GM12878 (cell line): ENCODE data around the gene RAPGEF1.

Experiments
- CTCF ChIP-seq, 3 experiments: IDR thresholded peaks in 2 of 3; conservative IDR thresholded peaks in 1 of 3; 2 replicates each; pipeline ENCODE4 v1.5.1; 2011; ENCODE audit warnings: low read depth in 3 of 3, low read length in 3 of 3, mild to moderate bottlenecking in 3 of 3, control low read depth in 2 of 3, moderate library complexity in 2 of 3, inconsistent platforms in 1 of 3, mixed read lengths in 1 of 3; ENCODE audit not compliant: control insufficient read depth in 2 of 3, insufficient read depth in 1 of 3; ENCODE audit errors: extremely low read depth in 1 of 3
- CUX1 ChIP-seq: IDR thresholded peaks from 2 replicates; pipeline ENCODE4 v1.6.1; 2012; ENCODE audit warnings: improper control_type of control experiment, low read depth, low read length; ENCODE audit not compliant: insufficient replicate concordance
- FOS ChIP-seq: IDR thresholded peaks from 3 replicates; pipeline ENCODE4 v1.6.1; 2011; ENCODE audit warnings: borderline replicate concordance; ENCODE audit not compliant: insufficient read length; ENCODE audit errors: extremely low read depth
- JUND ChIP-seq: IDR thresholded peaks from 2 replicates; pipeline ENCODE4 v1.6.1; 2012; ENCODE audit warnings: low read depth, mild to moderate bottlenecking, low read length, improper control_type of control experiment, moderate library complexity
- MAX ChIP-seq: IDR thresholded peaks from 2 replicates; pipeline ENCODE4 v1.6.1; 2012; ENCODE audit warnings: low read depth, low read length, improper control_type of control experiment
- MEF2A ChIP-seq: IDR thresholded peaks from 2 replicates; pipeline ENCODE4 v1.6.1; 2011; ENCODE audit warnings: low read depth, mild to moderate bottlenecking, low read length, moderate library complexity; ENCODE audit not compliant: insufficient read depth
- NFXL1 ChIP-seq: fragments of 450-650 bp; IDR thresholded peaks from 2 replicates; pipeline ENCODE4 v1.6.1; 2017; ENCODE audit warnings: antibody characterized with exemption, mild to moderate bottlenecking, borderline replicate concordance
- NR2C2 ChIP-seq: IDR thresholded peaks from 2 replicates; pipeline ENCODE4 v1.6.1; 2011; ENCODE audit warnings: borderline replicate concordance, low read depth; ENCODE audit not compliant: control insufficient read depth, insufficient read length
- POLR2A ChIP-seq: IDR thresholded peaks from 2 replicates; pipeline ENCODE4 v1.6.1; 2011; ENCODE audit warnings: low read depth, mild to moderate bottlenecking, low read length
- POLR2AphosphoS5 ChIP-seq: IDR thresholded peaks from 2 replicates; pipeline ENCODE4 v1.6.1; 2011; ENCODE audit warnings: mild to moderate bottlenecking, low read length, inconsistent platforms
- PRDM15 ChIP-seq: fragments of 450-650 bp; formaldehyde crosslinking; IDR thresholded peaks from 2 replicates; pipeline ENCODE4 v1.4.0; 2020; ENCODE audit warnings: mild to moderate bottlenecking, moderate library complexity
- RCOR1 ChIP-seq: conservative IDR thresholded peaks from 2 replicates; pipeline ENCODE4 v1.6.1; 2012; ENCODE audit warnings: low read depth, low read length, improper control_type of control experiment
- RFX5 ChIP-seq: IDR thresholded peaks from 2 replicates; pipeline ENCODE4 v1.6.1; 2011; ENCODE audit warnings: low read depth, low read length, improper control_type of control experiment

- TF ChIP-seq MAX (no peak), NFXL1 (no peak), CTCF (IDR thresholded peaks at IDR 0.05 in 2 of 3, conservative IDR thresholded peaks at IDR 0.05 in 1 of 3; ENCODE audit: control insufficient read depth in 2 of 3, extremely low read depth in 1 of 3, insufficient read depth in 1 of 3, low read depth in 3 of 3, low read length in 3 of 3) (no peak), PRDM15 (CRISPR knock-in tag) (no peak), POLR2AphosphoS5 (no peak), NR2C2 (no peak), MEF2A (no peak), POLR2A (no peak), JUND (no peak), RFX5 (no peak), CUX1 (no peak), RCOR1 (no peak), FOS (no peak)
These were observed 194.0 kb downstream of the RAPGEF1 start for GRCh38 chr9:131545786-131546335.
